Measurements from ENCODE around the gene MYOD1.

MYOD1 gene

GRCh38 chr11:17734986-17735817, 15.8 kb downstream of the MYOD1 start:
- Histone ChIP-seq H4K91ac (ENCODE audit: low read depth, low read length, poor library complexity) (no peak overlapping the region), H3K79me1 (ENCODE audit: low read depth, low read length) (no peaks in the 10 kb centered on the region), H3K9me3 (replicated peaks in 1 of 2; ENCODE audit: control insufficient read depth in 2 of 2, insufficient read depth in 1 of 2, low read depth in 1 of 2, low read length in 2 of 2) (peaks cover 0 to 2% of the 10 kb centered on the region in 2 donors), H2BK12ac (ENCODE audit: low read length) (no peak overlapping the region), H3K4me1 (ENCODE audit: control insufficient read depth in 2 of 2, insufficient read depth in 1 of 2, low read depth in 1 of 2, low read length in 2 of 2) (peaks cover 36% of the 10 kb centered on the region in 2 donors), H3K27me3 (ENCODE audit: control insufficient read depth in 3 of 3, insufficient read depth in 3 of 3, low read depth in 1 of 3, low read length in 3 of 3) (peaks cover 5 to 21% (median 11%) of the 10 kb centered on the region in 3 experiments), H3K23ac (ENCODE audit: low read depth, low read length, poor library complexity) (no peak overlapping the region), H3K36me3 (replicated peaks in 1 of 2; ENCODE audit: control insufficient read depth in 2 of 2, insufficient read depth in 2 of 2, low read length in 2 of 2) (no peaks in the 10 kb centered on the region), H2AFZ (ENCODE audit: low read length) (peak overlapping the region; percentile 93), H4K8ac (ENCODE audit: low read depth, low read length) (no peak overlapping the region), H3K27ac (replicated peaks; ENCODE audit: low read length) (no peak overlapping the region), H3K9ac (ENCODE audit: low read depth, low read length, poor library complexity) (peak overlapping the region; percentile 78), H2BK120ac (ENCODE audit: low read depth, low read length) (no peak overlapping the region), H3K14ac (ENCODE audit: low read length) (no peak overlapping the region), H2BK5ac (ENCODE audit: low read length) (no peak overlapping the region), H2AK5ac (ENCODE audit: low read depth, low read length) (no peak overlapping the region), H2BK15ac (ENCODE audit: low read length) (no peak overlapping the region), H3K4ac (ENCODE audit: low read length) (no peak overlapping the region), H3K4me2 (ENCODE audit: insufficient read depth, low read length, poor library complexity, severe bottlenecking) (peak overlapping the region; percentile 93), H3K4me3 (ENCODE audit: low read length in 2 of 2) (peak overlapping the region; percentile 64 to 80), H3K18ac (ENCODE audit: low read length) (peak overlapping the region; percentile 92)
- no CpG with 5 or more reads among the region's 73 CpGs for WGBS, 2 donors (ENCODE audit: extremely low coverage in 2 of 2, insufficient read length in 2 of 2, insufficient replicate concordance in 1 of 2)
- DNase-seq (ENCODE audit: low spot score) = peak; percentile 86

- Histone ChIP-seq H3K36me3 (replicated peaks in 1 of 2; ENCODE audit: control insufficient read depth in 2 of 2, insufficient read depth in 2 of 2, low read length in 2 of 2) (no peaks in the 10 kb centered on the region), H3K4me2 (ENCODE audit: insufficient read depth, low read length, poor library complexity, severe bottlenecking) (peak overlapping the region; percentile 93), H2AK5ac (ENCODE audit: low read depth, low read length) (peak overlapping the region; percentile 36), H3K9ac (ENCODE audit: low read depth, low read length, poor library complexity) (peak overlapping the region; percentile 34), H2BK5ac (ENCODE audit: low read length) (no peak overlapping the region), H2BK12ac (ENCODE audit: low read length) (no peak overlapping the region), H3K4me1 (ENCODE audit: control insufficient read depth in 2 of 2, insufficient read depth in 1 of 2, low read depth in 1 of 2, low read length in 2 of 2) (peaks cover 38 to 40% of the 10 kb centered on the region in 2 donors), H3K14ac (ENCODE audit: low read length) (peak overlapping the region; percentile 79), H3K27me3 (ENCODE audit: control insufficient read depth in 3 of 3, insufficient read depth in 3 of 3, low read depth in 1 of 3, low read length in 3 of 3) (peaks cover 5 to 21% (median 11%) of the 10 kb centered on the region in 3 experiments), H3K79me1 (ENCODE audit: low read depth, low read length) (no peaks in the 10 kb centered on the region), H3K9me3 (replicated peaks in 1 of 2; ENCODE audit: control insufficient read depth in 2 of 2, insufficient read depth in 1 of 2, low read depth in 1 of 2, low read length in 2 of 2) (peaks cover 0 to 2% of the 10 kb centered on the region in 2 donors), H3K27ac (replicated peaks; ENCODE audit: low read length) (no peak overlapping the region), H2BK120ac (ENCODE audit: low read depth, low read length) (no peak overlapping the region), H3K4ac (ENCODE audit: low read length) (no peak overlapping the region), H4K91ac (ENCODE audit: low read depth, low read length, poor library complexity) (no peak overlapping the region), H3K4me3 (ENCODE audit: low read length in 2 of 2) (peak overlapping the region; percentile 64 to 68), H2AFZ (ENCODE audit: low read length) (peak overlapping the region; percentile 93), H2BK15ac (ENCODE audit: low read length) (no peak overlapping the region), H4K8ac (ENCODE audit: low read depth, low read length) (no peak overlapping the region), H3K23ac (ENCODE audit: low read depth, low read length, poor library complexity) (peak overlapping the region; percentile 89), H3K18ac (ENCODE audit: low read length) (peak overlapping the region; percentile 92)
- WGBS, 2 donors (ENCODE audit: extremely low coverage in 2 of 2, insufficient read length in 2 of 2, insufficient replicate concordance in 1 of 2) = no CpG with 5 or more reads among the region's 102 CpGs
- peak; percentile 35 for DNase-seq (ENCODE audit: low spot score)
These were observed 16.6 kb downstream of the MYOD1 start for GRCh38 chr11:17735818-17736578.

DNA sequence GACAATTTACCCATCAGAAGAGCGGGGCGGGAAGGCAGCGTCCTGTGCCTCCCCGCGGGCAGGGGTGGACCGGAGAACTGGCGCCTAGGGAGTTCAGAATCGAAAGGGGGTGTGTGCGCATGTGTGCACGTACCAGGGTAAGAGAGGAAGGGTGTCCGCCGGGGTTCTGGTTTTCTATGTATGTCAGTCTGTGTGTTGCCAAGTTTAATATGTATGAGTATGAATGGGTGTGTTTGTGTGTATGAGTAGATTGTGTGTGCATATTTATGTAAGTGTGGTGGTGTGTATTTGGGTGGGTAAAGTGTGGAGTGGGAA, 17.2 kb downstream of the MYOD1 start:
- Histone ChIP-seq H3K9me3 (replicated peaks in 1 of 2; ENCODE audit: control insufficient read depth in 2 of 2, insufficient read depth in 1 of 2, low read depth in 1 of 2, low read length in 2 of 2) (peaks cover 0 to 2% of the 10 kb centered on the region in 2 donors), H2AK5ac (ENCODE audit: low read depth, low read length) (peak overlapping the region; percentile 36), H3K4me2 (ENCODE audit: insufficient read depth, low read length, poor library complexity, severe bottlenecking) (no peak overlapping the region), H4K8ac (ENCODE audit: low read depth, low read length) (no peak overlapping the region), H3K23ac (ENCODE audit: low read depth, low read length, poor library complexity) (peak overlapping the region; percentile 89), H2BK12ac (ENCODE audit: low read length) (no peak overlapping the region), H3K36me3 (replicated peaks in 1 of 2; ENCODE audit: control insufficient read depth in 2 of 2, insufficient read depth in 2 of 2, low read length in 2 of 2) (no peaks in the 10 kb centered on the region), H2BK15ac (ENCODE audit: low read length) (no peak overlapping the region), H3K4ac (ENCODE audit: low read length) (no peak overlapping the region), H3K4me1 (ENCODE audit: control insufficient read depth in 2 of 2, insufficient read depth in 1 of 2, low read depth in 1 of 2, low read length in 2 of 2) (peaks cover 38 to 40% of the 10 kb centered on the region in 2 donors), H2AFZ (ENCODE audit: low read length) (no peak overlapping the region), H3K27me3 (ENCODE audit: control insufficient read depth in 3 of 3, insufficient read depth in 3 of 3, low read depth in 1 of 3, low read length in 3 of 3) (peaks cover 5 to 21% (median 11%) of the 10 kb centered on the region in 3 experiments), H3K14ac (ENCODE audit: low read length) (no peak overlapping the region), H3K18ac (ENCODE audit: low read length) (peak overlapping the region; percentile 92), H3K9ac (ENCODE audit: low read depth, low read length, poor library complexity) (no peak overlapping the region), H4K91ac (ENCODE audit: low read depth, low read length, poor library complexity) (no peak overlapping the region), H2BK120ac (ENCODE audit: low read depth, low read length) (no peak overlapping the region), H2BK5ac (ENCODE audit: low read length) (no peak overlapping the region), H3K27ac (replicated peaks; ENCODE audit: low read length) (no peak overlapping the region), H3K79me1 (ENCODE audit: low read depth, low read length) (no peaks in the 10 kb centered on the region), H3K4me3 (ENCODE audit: low read length in 2 of 2) (peak overlapping the region in 1 of 2 donors; percentile 64)
- WGBS, 2 donors (ENCODE audit: extremely low coverage in 2 of 2, insufficient read length in 2 of 2, insufficient replicate concordance in 1 of 2) = no CpG with 5 or more reads among the region's 12 CpGs
- no peak for DNase-seq (ENCODE audit: low spot score)

Measured in neuronal stem cell (in vitro differentiated cells).